HCT116 (cell line): ENCODE measurements around the gene SLC2A1. TPM values are rescaled to one million over a fixed set of nuclear protein-coding genes. Genes with fewer than 3 reads are reported as not detected.

Experiments used
- ATF3 ChIP-seq: IDR thresholded peaks from 2 replicates; pipeline ENCODE4 v1.6.1; 2012
- CEBPB ChIP-seq: IDR thresholded peaks from 2 replicates; pipeline ENCODE4 v1.6.1; 2012; ENCODE audit warnings: low read depth
- EGR1 ChIP-seq: IDR thresholded peaks from 2 replicates; pipeline ENCODE4 v1.6.1; 2012; ENCODE audit warnings: low read depth
- EZH2phosphoT487 ChIP-seq: fragments of 200-600 bp; IDR thresholded peaks from 2 replicates; pipeline ENCODE4 v1.6.1; 2018; ENCODE audit warnings: antibody characterized with exemption, borderline replicate concordance
- POLR2AphosphoS5 ChIP-seq: IDR thresholded peaks from 2 replicates; pipeline ENCODE4 v1.6.1; 2011; ENCODE audit warnings: mild to moderate bottlenecking, low read depth, low read length, moderate library complexity
- REST ChIP-seq: IDR thresholded peaks from 2 replicates; pipeline ENCODE4 v1.6.1; 2012; ENCODE audit warnings: low read depth
- SP1 ChIP-seq: IDR thresholded peaks from 2 replicates; pipeline ENCODE4 v1.6.1; 2012; ENCODE audit warnings: low read depth
- TCF7L2 ChIP-seq: IDR thresholded peaks from 2 replicates; pipeline ENCODE4 v1.7.0; 2011; ENCODE audit warnings: borderline replicate concordance, inconsistent platforms; ENCODE audit not compliant: insufficient read depth, insufficient read length; ENCODE audit errors: extremely low read depth
- ZNF274 ChIP-seq: fragments of 200-500 bp; sonication (Bioruptor generic); IDR thresholded peaks from 2 replicates; pipeline ENCODE4 v1.6.1; 2014; ENCODE audit warnings: mild to moderate bottlenecking, low read depth, low read length, inconsistent platforms
- total RNA-seq: library from RNA; stranded (reverse); gene quantifications from one replicate; pipeline ENCODE4 v1.2.1, GENCODE V29; 2021; ENCODE audit not compliant: unreplicated experiment

SLC2A1 gene
- total RNA-seq, 1 experiment from 2014 or later = 248 TPM

DNA sequence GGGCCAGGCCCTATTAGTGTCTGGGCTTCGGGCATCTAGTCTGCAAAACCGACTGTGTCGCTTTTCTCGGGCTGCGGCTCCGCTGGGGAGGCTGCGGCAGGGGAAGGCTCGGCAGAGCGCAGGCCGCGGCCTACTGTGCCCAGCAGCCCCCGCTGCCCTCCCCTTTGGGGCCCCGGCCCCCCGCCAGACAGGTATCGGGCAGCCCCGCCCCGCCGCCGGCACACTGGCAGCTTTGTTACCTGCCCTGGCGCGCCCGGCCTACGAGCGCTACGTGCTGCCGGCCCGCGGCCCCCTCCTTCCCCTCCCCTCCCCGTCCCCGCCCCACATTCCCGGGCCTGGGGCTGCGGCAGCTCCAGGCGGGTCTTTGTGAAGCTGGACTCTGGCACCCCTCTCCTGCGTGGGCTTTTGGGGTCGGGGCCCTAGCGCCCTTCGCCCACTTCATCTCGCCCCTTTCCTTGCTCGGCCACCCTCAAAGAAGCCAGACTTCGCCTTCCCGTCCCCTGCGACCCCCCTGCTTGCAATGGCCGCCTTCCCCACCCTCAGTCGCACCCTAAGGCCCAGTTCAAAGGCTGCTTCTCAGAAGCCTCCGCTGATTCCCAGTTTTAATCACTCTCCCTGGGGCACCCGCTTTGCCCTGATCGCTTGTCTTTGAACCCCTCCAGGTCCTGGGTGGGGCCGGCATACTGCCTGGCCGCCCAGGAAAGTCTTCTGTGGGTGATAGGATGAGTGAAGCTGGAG is 48.9 kb upstream of the SLC2A1 start (continued):
- TF ChIP-seq REST = no peak
- TF ChIP-seq TCF7L2 = peak; percentile 35
- TF ChIP-seq EZH2phosphoT487 = no peak
- 0 out of 2 replicates have a peak, but pooled peaks have one; percentile 13 for TF ChIP-seq SP1
- TF ChIP-seq POLR2AphosphoS5 = no peak
- no peak for TF ChIP-seq ZNF274
- no peak for TF ChIP-seq EGR1
- no peak for TF ChIP-seq ATF3
- no peak for TF ChIP-seq CEBPB
